HG03066 (cell line): Measurements from ENCODE around the gene SMAD7.

Experiments
- ATAC-seq: cut with Tn5 transposase; IDR thresholded peaks from one replicate; pipeline ENCODE4 v1.9.1; 2021; ENCODE audit warnings: low read depth; ENCODE audit not compliant: unreplicated experiment

SMAD7 gene

GRCh38 chr18:48987821-48988220, 37.1 kb upstream of the SMAD7 start:
- no peak for ATAC-seq

GRCh38 chr18:48986851-48987761, 36.3 kb upstream of the SMAD7 start:
- no peak for ATAC-seq

DNA sequence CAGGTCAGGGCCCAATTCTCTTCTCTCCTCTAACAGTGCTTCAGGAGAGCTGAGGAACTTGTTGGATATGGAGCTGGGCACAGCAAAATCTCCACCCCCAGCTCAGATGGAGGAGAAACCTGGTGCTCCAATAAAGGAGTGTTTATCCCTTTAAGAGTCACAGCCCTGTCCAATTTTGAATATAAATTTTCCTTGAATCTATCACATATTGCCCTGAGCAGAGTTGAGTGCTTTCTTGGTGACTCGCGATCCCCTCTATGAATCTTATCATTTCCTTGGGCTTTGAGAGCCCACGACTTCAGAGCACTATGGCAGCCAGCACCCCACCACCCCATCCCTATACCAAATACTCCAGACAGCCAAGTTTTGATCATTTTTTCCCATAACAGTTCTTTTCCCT, 34.4 kb upstream of the SMAD7 start:
- ATAC-seq = no peak

DNA sequence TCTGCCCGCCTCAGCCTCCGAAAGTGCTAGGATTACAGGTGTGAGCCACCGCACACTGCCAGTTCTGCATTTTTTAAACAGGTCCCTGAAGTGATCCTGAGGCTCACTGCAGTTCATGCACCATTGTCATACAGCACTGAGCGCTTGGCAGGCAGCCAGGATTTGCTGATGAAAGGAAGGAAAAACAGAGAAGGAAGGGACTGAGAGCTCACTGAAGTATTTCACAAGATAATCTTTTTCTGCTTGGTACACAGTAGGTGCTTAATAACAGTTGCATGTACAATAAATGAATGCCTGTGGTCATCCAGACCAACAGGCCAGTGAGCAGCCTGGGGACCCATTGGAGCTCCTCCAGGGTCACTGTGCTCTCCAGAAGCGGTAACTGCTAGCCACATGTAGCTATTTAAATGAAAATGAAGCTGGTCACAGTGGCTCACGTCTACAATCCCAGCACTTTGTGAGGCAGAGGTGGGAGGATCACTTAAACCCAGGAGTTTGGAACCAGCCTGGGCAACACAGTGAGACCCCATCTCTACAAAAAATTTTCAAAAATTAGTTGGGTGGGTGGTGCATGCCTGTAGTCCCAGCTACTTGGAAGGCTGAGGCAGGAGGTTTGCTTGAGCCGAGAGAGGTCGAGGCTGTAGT, 33.1 kb upstream of the SMAD7 start:
- no peak for ATAC-seq

DNA sequence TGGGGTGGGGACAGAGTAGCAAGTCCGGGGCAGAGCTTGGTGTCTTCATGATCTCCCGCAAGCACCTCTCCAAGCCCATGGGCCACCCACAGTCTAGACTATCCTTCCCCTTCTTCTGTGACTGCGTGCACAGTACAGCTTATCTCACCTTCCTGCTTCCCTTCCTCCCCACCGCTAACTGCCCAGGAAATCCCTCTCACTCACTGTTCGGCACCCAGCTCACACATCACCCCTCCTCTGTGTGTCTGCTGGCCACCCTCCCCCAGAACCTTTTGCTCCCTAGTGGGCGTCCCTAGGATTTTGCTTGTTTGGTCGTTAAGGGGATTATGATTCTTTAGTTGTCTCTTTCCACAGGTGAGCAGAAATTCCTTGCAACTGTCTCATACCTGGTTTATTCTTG, 31.5 kb upstream of the SMAD7 start:
- no peak for ATAC-seq

DNA sequence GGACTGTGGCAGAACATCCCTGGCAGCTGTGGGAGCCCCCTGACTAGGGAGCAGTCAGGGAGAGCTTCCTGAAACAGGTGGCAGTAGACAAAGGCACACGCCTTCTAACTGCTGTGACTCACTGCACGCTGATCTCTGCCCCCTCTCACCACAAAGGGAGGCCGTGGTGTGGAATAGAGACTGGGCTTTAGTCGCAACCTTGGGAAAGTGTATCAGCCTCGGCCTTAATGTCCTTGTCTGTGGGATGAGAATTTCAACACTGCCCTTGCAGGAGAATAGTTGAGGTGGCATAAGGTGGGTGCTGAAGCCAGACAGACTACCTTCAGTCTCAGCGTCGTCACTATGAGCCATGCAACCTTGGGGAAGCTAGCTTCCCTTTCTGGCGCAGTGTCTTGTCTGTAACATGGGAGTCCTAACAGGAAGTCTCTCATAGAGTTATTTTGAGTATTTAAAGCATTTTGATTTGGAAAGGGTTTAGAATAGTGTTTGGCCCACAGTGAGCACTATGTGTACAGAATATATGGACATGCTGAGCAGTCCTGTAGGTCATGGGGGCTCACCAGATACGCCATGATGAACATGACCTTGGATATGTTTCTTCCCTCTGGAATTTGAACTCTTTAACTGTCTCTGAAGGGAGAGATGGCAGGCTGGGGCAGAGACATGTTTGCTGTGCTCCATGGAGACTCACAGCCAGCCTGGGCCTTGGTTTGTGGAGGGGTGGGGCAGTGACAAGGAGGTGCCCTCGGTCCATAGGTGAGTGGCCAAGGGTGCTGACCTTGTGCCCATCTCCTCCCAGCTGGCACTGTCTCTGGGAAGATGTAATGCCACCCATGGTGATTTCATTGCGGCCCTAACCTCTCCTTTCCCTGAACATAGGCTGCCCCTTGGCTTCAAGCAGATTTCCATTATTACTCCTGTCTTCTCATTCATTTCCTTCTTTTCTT, 29.5 kb upstream of the SMAD7 start:
- ATAC-seq = no peak

DNA sequence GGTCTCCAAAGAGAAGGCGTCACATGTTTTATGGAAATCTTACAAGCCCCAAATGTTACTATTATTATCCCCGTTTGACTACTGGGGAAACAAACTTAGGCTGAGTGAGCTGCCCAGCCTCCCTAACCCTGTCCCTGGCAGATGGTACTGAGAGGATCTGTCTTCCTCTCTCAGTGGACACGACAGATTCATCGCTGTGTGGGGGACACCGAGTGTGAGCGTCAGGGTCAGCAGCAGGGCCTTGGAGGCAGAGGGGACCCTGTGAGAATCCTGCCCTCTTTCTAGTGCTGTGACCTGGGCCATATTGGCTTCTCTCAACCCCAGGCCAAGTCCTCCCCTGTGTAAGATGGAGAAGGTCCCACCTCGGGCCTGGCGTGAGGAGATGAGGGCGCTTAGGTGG, 27.1 kb upstream of the SMAD7 start:
- ATAC-seq = no peak

DNA sequence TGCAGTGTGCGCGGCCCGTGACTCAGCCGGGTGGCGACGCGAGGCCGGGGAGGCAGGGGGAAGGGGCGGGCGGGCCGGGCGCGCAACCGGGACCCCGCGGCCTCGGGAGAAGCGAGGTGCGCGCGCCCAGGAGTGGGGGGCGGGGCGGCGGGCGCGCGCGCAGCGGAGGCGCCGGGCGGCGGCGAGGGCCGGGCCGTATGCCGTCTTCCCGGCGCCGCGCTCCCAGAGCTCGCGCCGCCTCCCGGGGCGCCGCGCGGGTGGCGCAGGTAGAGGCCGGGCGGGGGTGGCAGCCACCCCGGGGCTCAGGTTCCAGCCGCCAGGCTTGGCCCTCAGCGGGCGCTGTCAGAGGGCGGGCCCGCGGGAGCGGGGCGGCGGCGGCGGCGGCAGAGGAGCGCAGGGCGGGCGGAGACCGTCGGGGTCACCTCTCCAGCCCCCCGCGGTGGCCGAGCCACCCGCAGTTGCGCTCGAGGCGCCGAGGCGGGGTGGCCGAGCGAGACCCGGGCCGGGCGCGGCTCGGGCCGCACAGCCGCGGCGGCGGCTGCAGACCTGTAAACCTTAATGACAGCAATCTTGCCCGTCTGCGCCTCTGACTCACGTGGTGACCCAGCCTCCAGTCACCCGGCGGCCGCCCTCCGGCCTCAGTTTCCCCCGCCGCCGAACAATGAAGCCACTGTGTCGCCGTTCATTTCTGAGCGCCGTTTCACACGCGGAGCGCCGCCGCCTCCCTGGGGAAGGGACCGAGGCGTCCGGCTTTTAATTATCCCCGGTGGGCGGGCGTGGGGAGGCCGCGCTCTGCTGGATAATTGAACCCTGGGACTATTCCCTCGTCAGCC, 25.3 kb upstream of the SMAD7 start:
- peak; percentile 59 for ATAC-seq

DNA sequence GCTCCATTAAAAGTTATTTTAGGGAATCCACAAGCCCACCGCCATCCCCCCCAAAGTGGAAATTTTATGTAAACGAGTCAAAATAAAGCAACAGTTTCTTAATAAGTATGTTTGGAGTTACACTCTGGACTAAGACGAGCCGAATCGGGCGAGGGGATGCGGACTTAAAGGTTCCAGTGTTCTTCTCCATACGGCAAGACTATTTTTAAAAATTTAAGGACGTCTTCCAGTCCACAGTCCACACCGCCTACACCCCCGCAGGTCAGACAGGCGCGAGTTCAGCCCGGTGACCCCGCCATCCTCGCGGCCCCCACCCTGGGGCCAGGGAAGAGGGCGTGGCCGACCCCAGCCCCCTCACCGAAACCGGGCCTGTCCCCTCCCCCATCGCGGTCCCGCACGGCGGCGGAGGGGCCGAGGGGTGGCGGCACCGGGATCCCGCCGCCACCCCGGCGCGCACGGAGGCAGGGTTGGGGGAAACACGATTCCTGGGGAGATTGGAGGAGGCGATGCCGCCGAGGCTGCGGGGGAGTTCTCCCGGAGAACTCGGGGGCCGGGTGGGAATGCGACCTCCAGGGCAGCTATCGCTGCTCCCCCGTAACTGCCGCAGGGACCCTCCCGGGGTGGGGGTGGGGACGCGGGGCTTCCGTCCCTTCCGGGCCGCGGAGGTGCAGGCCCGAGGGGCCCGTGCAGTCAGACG, 24.5 kb upstream of the SMAD7 start:
- ATAC-seq = peak; percentile 50

DNA sequence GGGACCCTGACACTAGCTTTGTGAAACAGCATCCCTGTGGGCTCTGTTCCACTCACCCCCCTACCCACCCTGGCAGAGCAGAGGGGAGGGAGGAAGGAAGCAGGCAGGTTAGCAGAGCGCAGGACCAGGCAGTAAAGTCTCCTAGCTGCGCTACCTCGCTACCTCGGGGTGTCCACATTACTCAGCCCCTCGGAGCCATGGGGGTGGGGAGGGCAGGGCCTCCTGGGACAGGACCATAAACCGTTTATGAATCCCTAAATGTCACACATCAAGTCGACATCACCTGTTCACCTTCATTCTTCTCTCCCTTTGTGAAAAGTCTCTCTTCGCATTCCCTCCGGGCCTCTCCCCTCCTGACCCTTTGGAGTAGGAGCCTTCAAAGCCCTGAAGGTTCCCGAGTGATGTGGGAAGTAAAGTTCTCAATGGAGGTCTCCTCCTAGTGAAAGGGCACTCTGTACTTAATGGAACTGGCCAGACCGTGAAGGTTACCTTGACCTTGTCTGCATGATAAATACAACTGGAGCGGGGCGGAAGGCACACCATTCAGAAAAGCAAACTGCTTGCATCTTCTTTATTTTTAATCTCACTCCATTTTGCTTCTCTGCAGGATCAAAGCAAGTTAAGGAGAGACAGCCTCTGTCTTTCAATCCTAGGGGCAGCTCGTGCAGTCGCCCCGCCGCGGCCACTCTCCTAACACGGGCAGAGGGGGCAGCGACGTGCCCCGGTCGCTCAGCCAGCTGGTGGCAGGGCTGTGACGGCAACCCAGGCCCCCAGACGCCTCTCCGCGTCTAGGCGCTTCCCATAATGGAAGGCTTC, 23.7 kb upstream of the SMAD7 start:
- no peak for ATAC-seq

DNA sequence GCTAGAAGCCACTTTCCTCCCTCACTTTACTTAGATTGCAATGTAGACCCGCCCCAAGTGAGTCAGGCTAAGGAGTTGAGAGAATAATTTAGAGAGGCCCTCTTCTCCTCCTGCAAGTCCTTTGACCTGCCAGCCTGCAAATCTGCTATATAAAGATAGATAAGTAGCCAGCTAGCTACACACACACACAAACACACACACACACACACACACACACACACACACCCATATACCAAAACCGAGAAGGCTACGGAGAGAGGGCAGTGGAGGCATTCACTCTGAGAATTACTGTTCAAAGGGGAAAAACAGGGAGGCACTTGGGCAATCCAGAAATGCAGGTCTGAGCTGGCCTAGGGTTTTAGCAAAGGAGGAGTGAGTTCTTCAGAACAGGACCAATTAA, 23.0 kb upstream of the SMAD7 start:
- ATAC-seq = no peak

GRCh38 chr18:48968412-48969215, 17.8 kb upstream of the SMAD7 start:
- ATAC-seq = no peak

DNA sequence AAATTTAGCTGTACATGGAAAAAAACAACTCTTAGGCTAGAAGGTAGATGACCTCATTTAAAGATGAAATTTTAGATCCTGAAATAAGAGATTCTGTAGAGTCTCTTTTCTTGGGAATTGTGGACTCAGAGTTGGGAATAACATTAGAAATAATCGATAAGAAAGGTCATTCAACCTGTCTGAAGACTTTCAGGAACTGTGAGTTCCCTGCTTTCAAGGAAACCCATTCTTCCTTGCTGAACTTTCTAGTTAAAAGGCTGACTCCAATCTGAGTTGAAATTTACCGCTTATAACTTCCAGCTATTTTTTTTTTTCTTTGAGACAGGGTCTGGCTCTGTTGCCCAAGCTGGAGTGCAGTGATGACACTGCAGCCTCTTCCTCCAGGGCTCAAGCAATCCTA, 16.8 kb upstream of the SMAD7 start:
- no peak for ATAC-seq

DNA sequence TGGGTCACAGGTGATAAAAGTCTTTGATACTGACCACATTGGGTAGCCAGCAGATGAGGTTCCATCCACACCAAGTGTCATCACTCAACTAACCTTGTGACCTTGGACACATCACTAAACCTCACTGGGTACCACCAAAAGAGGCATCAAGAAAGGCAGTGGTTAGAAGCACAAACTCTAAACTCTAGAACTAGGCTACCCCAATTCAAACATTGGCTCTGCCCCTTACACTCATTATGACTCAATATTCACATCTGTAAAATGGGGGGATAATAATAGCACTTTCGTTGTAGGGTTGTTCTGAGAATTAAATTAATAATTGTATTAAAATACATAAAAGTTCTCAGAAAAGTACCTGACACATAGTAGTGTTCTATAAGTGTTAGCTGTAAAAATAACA, 15.8 kb upstream of the SMAD7 start:
- no peak for ATAC-seq

DNA sequence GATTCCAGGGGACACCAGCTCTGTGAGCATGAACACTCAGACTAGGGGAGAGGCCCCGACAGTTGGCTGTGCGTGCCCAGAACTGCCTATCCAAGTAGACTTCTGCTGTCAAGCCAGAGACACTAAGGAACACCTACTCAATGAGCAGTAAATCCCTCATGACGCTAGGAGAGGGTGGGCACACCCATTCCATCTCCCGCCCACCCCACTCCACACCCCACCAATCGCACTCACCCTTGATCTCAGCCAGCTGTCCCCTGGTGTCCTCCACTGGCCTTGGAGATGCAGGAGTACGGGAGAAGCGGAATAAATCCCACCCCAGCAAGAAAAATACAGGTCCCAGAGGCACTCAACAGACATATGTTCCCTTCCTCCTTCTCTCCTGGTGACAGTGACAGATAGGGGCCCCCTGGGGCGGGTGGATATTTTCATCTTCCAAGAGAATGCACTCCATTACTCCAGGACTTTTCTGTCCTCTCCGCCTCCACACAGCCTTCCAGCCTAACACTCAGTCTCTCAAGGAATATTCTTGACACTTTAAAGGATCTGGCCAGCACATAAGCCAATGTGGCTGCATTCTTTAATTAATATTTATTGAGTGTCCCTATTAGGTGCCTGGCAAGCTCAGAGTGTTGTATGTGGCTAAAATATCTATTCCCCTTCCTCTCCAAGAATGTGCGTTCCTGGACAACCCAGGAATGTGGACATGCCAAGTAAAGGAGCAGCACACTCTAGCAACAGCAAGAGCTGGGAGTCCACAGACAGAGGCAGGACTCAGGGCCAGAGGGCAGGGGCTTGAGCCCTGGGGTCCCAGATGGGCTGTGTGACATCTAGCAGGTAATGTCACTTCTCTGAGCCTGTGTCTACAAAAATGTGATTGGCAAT, 13.1 kb upstream of the SMAD7 start:
- no peak for ATAC-seq

- no peak for ATAC-seq
Observed at GRCh38 chr18:48962994-48963561, 12.3 kb upstream of the SMAD7 start.
